ENCODE data around the gene FGF12.

Gene FGF12

GRCh38 chr3:192366916-192367315 is 360.4 kb downstream of the FGF12 start:
- H3K23ac ChIP-seq (ENCODE audit: low read length): no peak overlapping the region
- H4K8ac ChIP-seq (ENCODE audit: low read depth, low read length): no peak overlapping the region
- H3K4me1 ChIP-seq (ENCODE audit: control insufficient read depth in 1 of 2, insufficient read depth in 2 of 2, low read length in 2 of 2): no peaks in the 10 kb centered on the region
- H2BK120ac ChIP-seq (ENCODE audit: insufficient read depth, low read length, poor library complexity): no peak overlapping the region
- H3K9ac ChIP-seq (ENCODE audit: low read length): no peak overlapping the region
- H3K18ac ChIP-seq (ENCODE audit: low read length): no peak overlapping the region
- H2BK5ac ChIP-seq (ENCODE audit: low read depth, low read length, poor library complexity): no peak overlapping the region
- no peak overlapping the region for H3K4me2 ChIP-seq (ENCODE audit: low read length)
- no peak for DNase-seq
- H3K36me3 ChIP-seq (ENCODE audit: control insufficient read depth in 1 of 2, insufficient read depth in 2 of 2, low read length in 2 of 2): no peaks in the 10 kb centered on the region
- H3K9me3 ChIP-seq (ENCODE audit: insufficient read depth, low read depth, low read length): no peaks in the 10 kb centered on the region
- whole genome bisulfite sequencing (ENCODE audit: extremely low coverage, insufficient coverage, insufficient read length): no CpG with 5 or more reads among the region's 6 CpGs
- H4K91ac ChIP-seq (ENCODE audit: low read depth, low read length): no peak overlapping the region
- H3K27ac ChIP-seq (ENCODE audit: low read depth, low read length): no peak overlapping the region
- H3K4me3 ChIP-seq (ENCODE audit: low read depth, low read length): no peak overlapping the region
- no peaks in the 10 kb centered on the region for H3K79me1 ChIP-seq (ENCODE audit: low read length)
- H4K12ac ChIP-seq (ENCODE audit: low read depth, low read length): no peak overlapping the region
- no peak overlapping the region for H2AK5ac ChIP-seq (ENCODE audit: low read length)
- no peak overlapping the region for H3K14ac ChIP-seq (ENCODE audit: low read length)
- no peak overlapping the region for H2AFZ ChIP-seq (ENCODE audit: insufficient read depth, low read length, poor library complexity)
- no peaks in the 10 kb centered on the region for H3K79me2 ChIP-seq (ENCODE audit: control insufficient read depth, insufficient read depth, low read length, poor library complexity)
- H3K4ac ChIP-seq (ENCODE audit: low read depth, low read length): no peak overlapping the region
- H3K27me3 ChIP-seq (ENCODE audit: insufficient read depth, low read length): no peaks in the 10 kb centered on the region
- no peak overlapping the region for H2BK12ac ChIP-seq (ENCODE audit: low read length)

GRCh38 chr3:192365571-192365970 is 361.8 kb downstream of the FGF12 start:
- Histone ChIP-seq H3K4me2 (ENCODE audit: low read length) (no peak overlapping the region), H2BK12ac (ENCODE audit: low read length) (no peak overlapping the region), H2BK120ac (ENCODE audit: insufficient read depth, low read length, poor library complexity) (no peak overlapping the region), H4K91ac (ENCODE audit: low read depth, low read length) (no peak overlapping the region), H3K14ac (ENCODE audit: low read length) (no peak overlapping the region), H3K27ac (ENCODE audit: low read depth, low read length) (no peak overlapping the region), H3K4me3 (ENCODE audit: low read depth, low read length) (no peak overlapping the region), H4K12ac (ENCODE audit: low read depth, low read length) (no peak overlapping the region), H3K79me1 (ENCODE audit: low read length) (no peaks in the 10 kb centered on the region), H3K36me3 (ENCODE audit: control insufficient read depth in 1 of 2, insufficient read depth in 2 of 2, low read length in 2 of 2) (no peaks in the 10 kb centered on the region), H3K9me3 (ENCODE audit: insufficient read depth, low read depth, low read length) (no peaks in the 10 kb centered on the region), H3K4ac (ENCODE audit: low read depth, low read length) (no peak overlapping the region), H2BK5ac (ENCODE audit: low read depth, low read length, poor library complexity) (no peak overlapping the region), H3K27me3 (ENCODE audit: insufficient read depth, low read length) (no peaks in the 10 kb centered on the region), H3K4me1 (ENCODE audit: control insufficient read depth in 1 of 2, insufficient read depth in 2 of 2, low read length in 2 of 2) (no peaks in the 10 kb centered on the region), H3K9ac (ENCODE audit: low read length) (no peak overlapping the region), H2AFZ (ENCODE audit: insufficient read depth, low read length, poor library complexity) (no peak overlapping the region), H3K79me2 (ENCODE audit: control insufficient read depth, insufficient read depth, low read length, poor library complexity) (no peaks in the 10 kb centered on the region), H3K23ac (ENCODE audit: low read length) (no peak overlapping the region), H3K18ac (ENCODE audit: low read length) (no peak overlapping the region), H4K8ac (ENCODE audit: low read depth, low read length) (no peak overlapping the region), H2AK5ac (ENCODE audit: low read length) (no peak overlapping the region)
- no CpG with 5 or more reads among the region's 7 CpGs for WGBS (ENCODE audit: extremely low coverage, insufficient coverage, insufficient read length)
- DNase-seq: no peak

- Histone ChIP-seq H2AFZ (ENCODE audit: insufficient read depth, low read length, poor library complexity) (no peak overlapping the region), H3K4me1 (ENCODE audit: control insufficient read depth in 1 of 2, insufficient read depth in 2 of 2, low read length in 2 of 2) (no peaks in the 10 kb centered on the region), H4K8ac (ENCODE audit: low read depth, low read length) (no peak overlapping the region), H3K14ac (ENCODE audit: low read length) (no peak overlapping the region), H2AK5ac (ENCODE audit: low read length) (no peak overlapping the region), H4K91ac (ENCODE audit: low read depth, low read length) (no peak overlapping the region), H3K9ac (ENCODE audit: low read length) (no peak overlapping the region), H3K9me3 (ENCODE audit: insufficient read depth, low read depth, low read length) (no peaks in the 10 kb centered on the region), H3K4ac (ENCODE audit: low read depth, low read length) (no peak overlapping the region), H3K36me3 (ENCODE audit: control insufficient read depth in 1 of 2, insufficient read depth in 2 of 2, low read length in 2 of 2) (no peaks in the 10 kb centered on the region), H3K79me2 (ENCODE audit: control insufficient read depth, insufficient read depth, low read length, poor library complexity) (no peaks in the 10 kb centered on the region), H3K4me2 (ENCODE audit: low read length) (no peak overlapping the region), H3K27ac (ENCODE audit: low read depth, low read length) (no peak overlapping the region), H3K4me3 (ENCODE audit: low read depth, low read length) (no peak overlapping the region), H3K79me1 (ENCODE audit: low read length) (no peaks in the 10 kb centered on the region), H2BK120ac (ENCODE audit: insufficient read depth, low read length, poor library complexity) (no peak overlapping the region), H2BK12ac (ENCODE audit: low read length) (no peak overlapping the region), H2BK5ac (ENCODE audit: low read depth, low read length, poor library complexity) (no peak overlapping the region), H3K18ac (ENCODE audit: low read length) (no peak overlapping the region), H3K23ac (ENCODE audit: low read length) (no peak overlapping the region), H4K12ac (ENCODE audit: low read depth, low read length) (no peak overlapping the region), H3K27me3 (ENCODE audit: insufficient read depth, low read length) (no peaks in the 10 kb centered on the region)
- WGBS (ENCODE audit: extremely low coverage, insufficient coverage, insufficient read length): no CpG with 5 or more reads among the region's 1 CpG
- DNase-seq: no peak
These were observed 363.0 kb downstream of the FGF12 start for GRCh38 chr3:192364316-192364715.

GRCh38 chr3:192354687-192355086 is 372.7 kb downstream of the FGF12 start:
- no peak overlapping the region for H2BK12ac ChIP-seq (ENCODE audit: low read length)
- no CpG with 5 or more reads among the region's 7 CpGs for WGBS (ENCODE audit: extremely low coverage, insufficient coverage, insufficient read length)
- no peaks in the 10 kb centered on the region for H3K9me3 ChIP-seq (ENCODE audit: insufficient read depth, low read depth, low read length)
- no peak overlapping the region for H4K12ac ChIP-seq (ENCODE audit: low read depth, low read length)
- H2BK5ac ChIP-seq (ENCODE audit: low read depth, low read length, poor library complexity): no peak overlapping the region
- H4K8ac ChIP-seq (ENCODE audit: low read depth, low read length): no peak overlapping the region
- H3K14ac ChIP-seq (ENCODE audit: low read length): no peak overlapping the region
- H2AFZ ChIP-seq (ENCODE audit: insufficient read depth, low read length, poor library complexity): no peak overlapping the region
- H2AK5ac ChIP-seq (ENCODE audit: low read length): no peak overlapping the region
- DNase-seq: peak; percentile 66 to 68
- H3K4me3 ChIP-seq (ENCODE audit: low read depth, low read length): no peak overlapping the region
- no peaks in the 10 kb centered on the region for H3K27me3 ChIP-seq (ENCODE audit: insufficient read depth, low read length)
- no peak overlapping the region for H3K4me2 ChIP-seq (ENCODE audit: low read length)
- no peak overlapping the region for H3K27ac ChIP-seq (ENCODE audit: low read depth, low read length)
- H4K91ac ChIP-seq (ENCODE audit: low read depth, low read length): no peak overlapping the region
- no peaks in the 10 kb centered on the region for H3K79me1 ChIP-seq (ENCODE audit: low read length)
- no peak overlapping the region for H3K23ac ChIP-seq (ENCODE audit: low read length)
- H3K79me2 ChIP-seq (ENCODE audit: control insufficient read depth, insufficient read depth, low read length, poor library complexity): no peaks in the 10 kb centered on the region
- no peak overlapping the region for H3K18ac ChIP-seq (ENCODE audit: low read length)
- H3K9ac ChIP-seq (ENCODE audit: low read length): no peak overlapping the region
- H3K4ac ChIP-seq (ENCODE audit: low read depth, low read length): no peak overlapping the region
- H2BK120ac ChIP-seq (ENCODE audit: insufficient read depth, low read length, poor library complexity): no peak overlapping the region
- no peaks in the 10 kb centered on the region for H3K36me3 ChIP-seq (ENCODE audit: control insufficient read depth in 1 of 2, insufficient read depth in 2 of 2, low read length in 2 of 2)
- peaks cover 0 to 2% of the 10 kb centered on the region in 2 experiments for H3K4me1 ChIP-seq (ENCODE audit: control insufficient read depth in 1 of 2, insufficient read depth in 2 of 2, low read length in 2 of 2)
